A673 (cell line): Measurements from ENCODE around the gene COL11A1. TPM values are rescaled to one million over a fixed set of nuclear protein-coding genes. Genes with fewer than 3 reads are reported as not detected.

Experiments used
- Bru-seq: library from RNA; stranded (reverse); fragments of 400-500 nt; gene quantifications from one replicate; lab custom pipeline; 2021; lab: Mats Ljungman, UMichigan
- BruChase-seq, 2 experiments: library from RNA; stranded (reverse); fragments of 400-500 nt; gene quantifications; one replicate each; lab custom pipeline; 2021; lab: Mats Ljungman, UMichigan
- BruUV-seq: library from RNA; stranded (reverse); fragments of 400-500 nt; replicated peaks from 2 replicates; lab custom pipeline; 2021; lab: Mats Ljungman, UMichigan
- CTCF ChIA-PET: fragments of 300-600 bp; sonication (Branson Sonifier 250); formaldehyde crosslinking; loops from one replicate; lab custom pipeline; 2022; ENCODE audit warnings: antibody characterized with exemption; lab: Charles Lee
- POLR2A ChIA-PET: fragments of 300-600 bp; sonication (Branson Sonifier 250); formaldehyde crosslinking; loops from one replicate; lab custom pipeline; 2022; ENCODE audit warnings: antibody characterized with exemption; ENCODE audit not compliant: low non-redundant PET; lab: Charles Lee
- DNase-seq: peaks from one replicate; pipeline ENCODE4 v3.0.0-alpha.2; 2015; ENCODE audit warnings: low spot score
- H3K27ac ChIP-seq: fragments of 200-600 bp; sonication (generic); 2 replicates; pipeline ENCODE4 v1.5.1; 2016; ENCODE audit warnings: mixed run types, low read depth, mild to moderate bottlenecking, mixed read lengths, antibody characterized with exemption, low read length; ENCODE audit not compliant: poor library complexity, severe bottlenecking
- H3K27me3 ChIP-seq: fragments of 200-600 bp; sonication (generic); replicated peaks from 2 replicates; pipeline ENCODE4 v1.6.1; 2017; ENCODE audit warnings: mixed run types, low read depth, mild to moderate bottlenecking, mixed read lengths, antibody characterized with exemption, low read length; ENCODE audit not compliant: insufficient read depth, poor library complexity
- H3K36me3 ChIP-seq: fragments of 200-600 bp; sonication (generic); 2 replicates; pipeline ENCODE4 v1.6.1; 2016; ENCODE audit warnings: mixed run types, mild to moderate bottlenecking, mixed read lengths, antibody characterized with exemption, low read length; ENCODE audit not compliant: insufficient read depth, poor library complexity, severe bottlenecking
- H3K4me1 ChIP-seq: fragments of 200-600 bp; sonication (generic); 2 replicates; pipeline ENCODE4 v1.6.1; 2017; ENCODE audit warnings: mixed run types, mild to moderate bottlenecking, mixed read lengths, antibody characterized with exemption, low read length; ENCODE audit not compliant: insufficient read depth, poor library complexity, severe bottlenecking
- H3K4me3 ChIP-seq: fragments of 200-600 bp; sonication (generic); 2 replicates; pipeline ENCODE4 v1.5.1; 2016; ENCODE audit warnings: low read depth, mixed run types, mild to moderate bottlenecking, mixed read lengths, low read length; ENCODE audit not compliant: poor library complexity, severe bottlenecking
- H3K9me3 ChIP-seq: fragments of 200-600 bp; sonication (generic); 2 replicates; pipeline ENCODE4 v1.6.1; 2016; ENCODE audit warnings: mixed run types, low read depth, mild to moderate bottlenecking, mixed read lengths, antibody characterized with exemption, low read length; ENCODE audit not compliant: poor library complexity, severe bottlenecking
- CTCF ChIP-seq: fragments of 300-800, 200-600 bp; sonication (generic); conservative IDR thresholded peaks from 2 replicates; pipeline ENCODE4 v1.5.1; 2017; ENCODE audit warnings: low read depth, mild to moderate bottlenecking, antibody characterized with exemption, low read length, moderate library complexity, mixed read lengths
- EZH2 ChIP-seq: fragments of 200-600 bp; sonication (generic); IDR thresholded peaks from 2 replicates; pipeline ENCODE4 v1.6.1; 2017; ENCODE audit warnings: borderline replicate concordance, low read depth, mild to moderate bottlenecking, mixed read lengths, antibody characterized with exemption, low read length; ENCODE audit not compliant: poor library complexity, severe bottlenecking
- intact Hi-C: fragments of 100-400 bp; cut with micrococcal nuclease; formaldehyde crosslinking; loops from one replicate; pipeline ENCODE4 v1.10.0; 2022; ENCODE audit not compliant: unreplicated experiment
- long read RNA-seq: library from polyadenylated mRNA; stranded (forward); transcript quantifications from one replicate; pipeline ENCODE4 v2.0.0, GENCODE V29; 2022
- total RNA-seq: library from RNA; stranded (reverse); gene quantifications from 2 replicates; pipeline ENCODE4 v1.2.3, GENCODE V29; 2021

Gene COL11A1
- total RNA-seq (0.31 and 0.37 TPM in 2 replicates), Bru-seq, nascent RNA (percentile 10 among the genes with signal in this experiment), BruChase-seq, experiment 1, labeled RNA remaining after a 2-hour chase (percentile 7 among the genes with signal in this experiment), BruChase-seq, experiment 2, labeled RNA remaining after a 6-hour chase (percentile 5 among the genes with signal in this experiment)
- long read RNA-seq = 0 reads

- BruUV-seq = no TSS peak
- POLR2A ChIA-PET = no interaction called here
- no peak within 1 kb of the TSS for H3K27ac ChIP-seq
Measured at GRCh38 chr1:103108376-103109150, at the start of gene COL11A1. Gene COL11A1, minus strand, starts transcription at chr1:103108522. Its CDS starts 344 bp downstream, at chr1:103108178.

GRCh38 chr1:103156966-103157365 is 48.6 kb upstream of the COL11A1 start:
- Histone ChIP-seq H3K9me3 (no peaks in the 10 kb centered on the region), H3K4me1 (peaks cover 5% of the 10 kb centered on the region), H3K4me3 (no peak overlapping the region), H3K27ac (no peak overlapping the region), H3K36me3 (no peaks in the 10 kb centered on the region), H3K27me3 (no peaks in the 10 kb centered on the region)
- CTCF ChIA-PET = interaction anchor here (0.5 kb wide), 1 partner anchor 266 kb away, joined by 4 read pairs; no protein-coding TSS in a partner anchor
- POLR2A ChIA-PET = interaction anchor here (0.6 kb wide), 1 partner anchor 127 kb away, joined by 6 read pairs; no protein-coding TSS in a partner anchor
- intact Hi-C loops = no loop called here
- DNase-seq = no peak
- BruUV-seq = no TSS peak
- TF ChIP-seq EZH2 = no peak
- TF ChIP-seq CTCF = no peak

More at GRCh38 chr1:103108376-103109150, at the start of gene COL11A1:
- TF ChIP-seq CTCF (no peak), EZH2 (no peak)
- H3K4me1 ChIP-seq = no peaks in the 10 kb centered on the region
- H3K36me3 ChIP-seq = no peaks in the 10 kb centered on the region
- CTCF ChIA-PET = no interaction called here
- H3K9me3 ChIP-seq = no peaks in the 10 kb centered on the region
- no peak for DNase-seq
- intact Hi-C loops = no loop called here
- H3K27me3 ChIP-seq = no peaks in the 10 kb centered on the region
- H3K4me3 ChIP-seq = peak within 1 kb of the TSS; percentile 55

GRCh38 chr1:103146166-103146565 is 37.8 kb upstream of the COL11A1 start:
- BruUV-seq = no TSS peak
- POLR2A ChIA-PET = no interaction called here

More at GRCh38 chr1:103146166-103146565, 37.8 kb upstream of the COL11A1 start:
- no peak for TF ChIP-seq CTCF
- no peak for TF ChIP-seq EZH2
- Histone ChIP-seq H3K4me1 (no peaks in the 10 kb centered on the region), H3K27me3 (no peaks in the 10 kb centered on the region), H3K27ac (no peak overlapping the region), H3K9me3 (no peaks in the 10 kb centered on the region), H3K36me3 (no peaks in the 10 kb centered on the region), H3K4me3 (no peak overlapping the region)
- intact Hi-C loops = no loop called here
- DNase-seq = no peak
- CTCF ChIA-PET = no interaction called here
